GM12873 (cell line): ENCODE results near the gene RBMS3.

Experiments used
- CTCF ChIP-seq: IDR thresholded peaks from 2 replicates; pipeline ENCODE4 v1.5.1; 2012; ENCODE audit warnings: low read depth, mild to moderate bottlenecking, moderate library complexity, low read length, control low read depth; ENCODE audit not compliant: insufficient read depth; ENCODE audit errors: missing control alignments

The RBMS3 gene

GRCh38 chr3:29412110-29412509 lies 131.2 kb downstream of the RBMS3 start:
- TF ChIP-seq CTCF = no peak

- no peak for TF ChIP-seq CTCF
Measured at GRCh38 chr3:29414468-29415224, 133.8 kb downstream of the RBMS3 start.

- no peak for TF ChIP-seq CTCF
Measured at GRCh38 chr3:29415482-29416223, 134.8 kb downstream of the RBMS3 start.

GRCh38 chr3:29416514-29416913 lies 135.6 kb downstream of the RBMS3 start:
- TF ChIP-seq CTCF = no peak

- no peak for TF ChIP-seq CTCF
Measured at GRCh38 chr3:29420106-29420505, 139.2 kb downstream of the RBMS3 start.

GRCh38 chr3:29426302-29427226 lies 145.7 kb downstream of the RBMS3 start:
- TF ChIP-seq CTCF = no peak
